Activated gamma-delta T cell treated with anti-CD3 and anti-CD28 coated beads, Interleukin-2, amount 50 U/mL, for 16 hours (primary cell): ENCODE measurements around the gene PIP4K2A.
"Not testable (repeated sequence)": the region's sequence is repeated elsewhere in the genome, so short reads cannot be mapped to it uniquely, and the experiment has no call there.

Experiments
- DNase-seq: peaks from one replicate; pipeline ENCODE4 v3.0.0-alpha.2; 2020; ENCODE audit warnings: low read depth

Gene PIP4K2A

GRCh38 chr10:22554461-22555182 is 159.8 kb downstream of the PIP4K2A start:
- no peak for DNase-seq

GRCh38 chr10:22553452-22553995 is 160.9 kb downstream of the PIP4K2A start:
- DNase-seq: no peak

GRCh38 chr10:22552888-22553378 is 161.4 kb downstream of the PIP4K2A start:
- no peak for DNase-seq

- DNase-seq: no peak
Observed at GRCh38 chr10:22551681-22552365, 162.6 kb downstream of the PIP4K2A start.

GRCh38 chr10:22550732-22551131 is 163.6 kb downstream of the PIP4K2A start:
- peak; percentile 59 for DNase-seq

- DNase-seq: no peak
Observed at GRCh38 chr10:22548344-22548743, 166.0 kb downstream of the PIP4K2A start.

- DNase-seq: no peak
Observed at GRCh38 chr10:22545643-22546042, 168.7 kb downstream of the PIP4K2A start.

GRCh38 chr10:22544325-22545068 is 169.9 kb downstream of the PIP4K2A start:
- DNase-seq: no peak

GRCh38 chr10:22542773-22543172 is 171.6 kb downstream of the PIP4K2A start:
- DNase-seq: no peak

- no peak for DNase-seq
Observed at GRCh38 chr10:22541900-22542299, 172.5 kb downstream of the PIP4K2A start.

- DNase-seq: no peak
Observed at GRCh38 chr10:22539579-22540298, 174.6 kb downstream of the PIP4K2A start.

- DNase-seq: no peak
Observed at GRCh38 chr10:22537810-22538209, 176.6 kb downstream of the PIP4K2A start.

- no peak for DNase-seq
Observed at GRCh38 chr10:22536620-22537019, 177.8 kb downstream of the PIP4K2A start.

GRCh38 chr10:22534849-22535604 is 179.4 kb downstream of the PIP4K2A start:
- no peak for DNase-seq

- no peak for DNase-seq
Observed at GRCh38 chr10:22531441-22531840, 182.9 kb downstream of the PIP4K2A start.

- no peak for DNase-seq
Observed at GRCh38 chr10:22531008-22531407, 183.4 kb downstream of the PIP4K2A start.

- no peak for DNase-seq
Observed at GRCh38 chr10:22527520-22527919, 186.9 kb downstream of the PIP4K2A start.

- DNase-seq: not testable (repeated sequence)
Observed at GRCh38 chr10:22524333-22524732, 190.0 kb downstream of the PIP4K2A start.

- not testable (repeated sequence) for DNase-seq
Observed at GRCh38 chr10:22520645-22521044, 193.7 kb downstream of the PIP4K2A start.

- no peak for DNase-seq
Observed at GRCh38 chr10:22518167-22518724, 196.1 kb downstream of the PIP4K2A start.

GRCh38 chr10:22515009-22515408 is 199.4 kb downstream of the PIP4K2A start:
- no peak for DNase-seq
